MM.1S (cell line): ENCODE measurements around the gene INPP5F.

ENCODE experiments used
- DNase-seq: peaks from one replicate; pipeline ENCODE4 v3.0.0-alpha.2; 2015
- H2AFZ ChIP-seq: fragments of 300-600 bp; sonication (generic); 2 replicates; pipeline ENCODE4 v1.6.0; 2016; ENCODE audit warnings: antibody characterized with exemption, low read length
- H3F3A ChIP-seq: fragments of 300-600 bp; sonication (generic); 2 replicates; pipeline ENCODE4 v1.6.1; 2016; ENCODE audit warnings: mild to moderate bottlenecking, antibody characterized with exemption, low read length, moderate library complexity, mixed read lengths; ENCODE audit not compliant: insufficient read depth
- H3K27ac ChIP-seq: fragments of 300-600 bp; sonication (generic); 2 replicates; pipeline ENCODE4 v1.5.1; 2016; ENCODE audit warnings: mild to moderate bottlenecking, low read length
- H3K27me3 ChIP-seq: fragments of 300-600 bp; sonication (generic); replicated peaks from 2 replicates; pipeline ENCODE4 v1.6.0; 2016; ENCODE audit warnings: low read length; ENCODE audit not compliant: insufficient read depth
- H3K36me3 ChIP-seq: fragments of 300-600 bp; sonication (generic); replicated peaks from 2 replicates; pipeline ENCODE4 v1.6.1; 2016; ENCODE audit warnings: mild to moderate bottlenecking, low read length, mixed read lengths; ENCODE audit not compliant: insufficient read depth
- H3K4me1 ChIP-seq: fragments of 300-600 bp; sonication (generic); 2 replicates; pipeline ENCODE4 v1.6.1; 2016; ENCODE audit warnings: low read length, mixed read lengths
- H3K4me2 ChIP-seq: fragments of 300-600 bp; sonication (generic); 2 replicates; pipeline ENCODE4 v1.6.0; 2016; ENCODE audit warnings: low read depth, low read length
- H3K4me3 ChIP-seq: fragments of 300-600 bp; sonication (generic); 2 replicates; pipeline ENCODE4 v1.5.1; 2016; ENCODE audit warnings: low read length, mixed read lengths
- H3K79me2 ChIP-seq: fragments of 300-600 bp; sonication (generic); 2 replicates; pipeline ENCODE4 v1.6.1; 2016; ENCODE audit warnings: mixed run types, low read length, mixed read lengths
- H3K9ac ChIP-seq: fragments of 300-600 bp; sonication (generic); 2 replicates; pipeline ENCODE4 v1.6.1; 2016; ENCODE audit warnings: low read length, mixed read lengths
- H3K9me2 ChIP-seq: fragments of 300-600 bp; sonication (generic); replicated peaks from 2 replicates; pipeline ENCODE4 v1.6.1; 2016; ENCODE audit warnings: mild to moderate bottlenecking, low read length, mixed read lengths; ENCODE audit not compliant: insufficient read depth
- H3K9me3 ChIP-seq: fragments of 300-600 bp; sonication (generic); replicated peaks from 2 replicates; pipeline ENCODE4 v1.6.1; 2016; ENCODE audit warnings: mild to moderate bottlenecking, low read length, mixed read lengths; ENCODE audit not compliant: insufficient read depth
- H4K20me1 ChIP-seq: fragments of 300-600 bp; sonication (generic); 2 replicates; pipeline ENCODE4 v1.6.1; 2016; ENCODE audit warnings: mild to moderate bottlenecking, low read length, moderate library complexity, mixed read lengths; ENCODE audit not compliant: insufficient read depth
- CTCF ChIP-seq: fragments of 300-600 bp; sonication (generic); IDR thresholded peaks from 2 replicates; pipeline ENCODE4 v1.5.1; 2016; ENCODE audit warnings: antibody characterized with exemption, low read length, mixed read lengths
- EZH2 ChIP-seq: fragments of 300-600 bp; sonication (generic); optimal IDR thresholded peaks from 2 replicates; pipeline ENCODE3; 2017; ENCODE audit warnings: low read depth, mild to moderate bottlenecking, antibody characterized with exemption, low read length, mixed read lengths
- EZH2phosphoT487 ChIP-seq: fragments of 300-600 bp; sonication (generic); IDR thresholded peaks from 2 replicates; pipeline ENCODE4 v1.6.1; 2018; ENCODE audit warnings: antibody characterized with exemption, low read length

INPP5F gene

DNA sequence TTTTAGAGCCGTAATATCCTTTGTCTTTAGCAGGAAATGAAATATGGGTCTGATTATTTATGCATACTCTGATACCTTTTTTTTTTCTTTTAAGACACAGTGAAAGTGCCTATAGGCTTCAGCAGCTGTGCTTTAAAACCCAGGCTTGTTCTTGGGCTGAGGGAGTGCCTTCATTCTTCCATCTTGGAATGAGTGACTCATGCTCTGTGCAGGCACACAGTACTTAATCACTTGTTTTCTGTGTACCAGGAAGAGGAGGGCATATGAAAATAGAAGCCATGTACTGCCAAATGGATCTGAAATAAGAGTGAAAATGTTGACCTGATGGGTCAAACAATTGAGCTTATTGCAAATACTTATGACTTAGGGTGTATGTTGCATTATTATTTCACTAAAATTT is 12.0 kb downstream of the INPP5F start:
- Histone ChIP-seq H3K9me3 (no peaks in the 10 kb centered on the region), H3K9ac (no peak overlapping the region), H3K36me3 (no peaks in the 10 kb centered on the region), H2AFZ (no peak overlapping the region), H4K20me1 (no peaks in the 10 kb centered on the region), H3F3A (no peaks in the 10 kb centered on the region), H3K27ac (no peak overlapping the region), H3K4me1 (0 out of 2 replicates have a peak, but pooled peaks cover 5% of the 10 kb centered on the region), H3K4me3 (no peak overlapping the region), H3K4me2 (no peak overlapping the region), H3K27me3 (no peaks in the 10 kb centered on the region), H3K9me2 (no peaks in the 10 kb centered on the region), H3K79me2 (peaks cover 46% of the 10 kb centered on the region)
- DNase-seq: no peak
- TF ChIP-seq EZH2phosphoT487 (no peak), CTCF (no peak), EZH2 (no peak)

- no peak overlapping the region for H3K4me3 ChIP-seq
- no peaks in the 10 kb centered on the region for H3K27me3 ChIP-seq
- no peaks in the 10 kb centered on the region for H3K9me2 ChIP-seq
- H3K27ac ChIP-seq: no peak overlapping the region
- no peaks in the 10 kb centered on the region for H3K9me3 ChIP-seq
- TF ChIP-seq EZH2 (no peak), EZH2phosphoT487 (no peak), CTCF (no peak)
- no peak overlapping the region for H2AFZ ChIP-seq
- H3F3A ChIP-seq: no peaks in the 10 kb centered on the region
- no peak overlapping the region for H3K4me2 ChIP-seq
- H3K4me1 ChIP-seq: 0 out of 2 replicates have a peak, but pooled peaks cover 5% of the 10 kb centered on the region
- peaks cover 47% of the 10 kb centered on the region for H3K79me2 ChIP-seq
- DNase-seq: no peak
- no peaks in the 10 kb centered on the region for H4K20me1 ChIP-seq
- no peaks in the 10 kb centered on the region for H3K36me3 ChIP-seq
- no peak overlapping the region for H3K9ac ChIP-seq
Observed at GRCh38 chr10:119738962-119739361, 13.1 kb downstream of the INPP5F start.

GRCh38 chr10:119740096-119740495 is 14.2 kb downstream of the INPP5F start:
- H3K9me2 ChIP-seq: no peaks in the 10 kb centered on the region
- no peak overlapping the region for H3K27ac ChIP-seq
- H3F3A ChIP-seq: no peaks in the 10 kb centered on the region
- H3K9me3 ChIP-seq: no peaks in the 10 kb centered on the region
- no peak overlapping the region for H3K4me2 ChIP-seq
- H3K79me2 ChIP-seq: peaks cover 43% of the 10 kb centered on the region
- H3K27me3 ChIP-seq: no peaks in the 10 kb centered on the region
- no peaks in the 10 kb centered on the region for H3K36me3 ChIP-seq
- DNase-seq: no peak
- 0 out of 2 replicates have a peak, but pooled peaks cover 5% of the 10 kb centered on the region for H3K4me1 ChIP-seq
- H2AFZ ChIP-seq: no peak overlapping the region
- no peaks in the 10 kb centered on the region for H4K20me1 ChIP-seq
- no peak overlapping the region for H3K4me3 ChIP-seq
- no peak overlapping the region for H3K9ac ChIP-seq
- TF ChIP-seq EZH2 (no peak), CTCF (no peak), EZH2phosphoT487 (no peak)
